Heart right ventricle (tissue), 16 donors: ENCODE results near the gene ALG9. TPM values are rescaled to one million over a fixed set of nuclear protein-coding genes. Genes with fewer than 3 reads are reported as not detected.
A peak's percentile ranks its signal among the peaks of the same experiment; 100 is the strongest.

Experiments used
- ATAC-seq, 8 donors: fragments of 200-7000 bp; cut with Tn5 transposase; one replicate each; pipeline ENCODE4 v1.9.1; 2020; ENCODE audit warnings: mild to moderate bottlenecking in 8 of 8, moderate library complexity in 8 of 8, moderate number of reproducible peaks in 1 of 8
- DNase-seq, 2 donors: peaks; one replicate each; pipeline ENCODE4 v3.0.0-alpha.2; 2020
- H3K27ac ChIP-seq, 10 donors: fragments of 200-600 bp; sonication (generic) in 2 of 10; one replicate each; pipeline versions ENCODE4 v1.5.0 to v1.8.0; 2020 to 2022; ENCODE audit warnings: mild to moderate bottlenecking in 3 of 10
- H3K27me3 ChIP-seq, 7 donors: fragments of 200-600 bp; one replicate each; pipeline ENCODE4 v1.8.0; 2021 to 2022; ENCODE audit warnings: mild to moderate bottlenecking in 2 of 7
- H3K36me3 ChIP-seq, 9 donors: fragments of 200-600 bp; sonication (generic) in 1 of 9; one replicate each; pipeline versions ENCODE4 v1.5.0 to v1.8.0; 2020 to 2022; ENCODE audit warnings: mild to moderate bottlenecking in 2 of 9
- H3K4me1 ChIP-seq, 9 donors: fragments of 200-600 bp; sonication (generic) in 1 of 9; one replicate each; pipeline versions ENCODE4 v1.5.0 to v1.8.0; 2020 to 2022; ENCODE audit warnings: mild to moderate bottlenecking in 4 of 9
- H3K4me3 ChIP-seq, 10 donors: fragments of 200-600 bp; sonication (generic) in 2 of 10; one replicate each; pipeline versions ENCODE4 v1.5.0 to v1.8.0; 2020 to 2022; ENCODE audit warnings: mild to moderate bottlenecking in 7 of 10, moderate library complexity in 2 of 10
- H3K9me3 ChIP-seq, 11 donors: fragments of 200-600 bp in 10 of 11; sonication (generic) in 2 of 11; one replicate each; pipeline versions ENCODE4 v1.5.0 to v1.8.0; 2013 to 2022; ENCODE audit warnings: mild to moderate bottlenecking in 2 of 11, control low read depth in 1 of 11, moderate library complexity in 1 of 11
- WGBS, 2 donors: extraction: QIAGEN DNeasy Blood & Tissue Kit; methylation state at CpG; one replicate each; pipeline ENCODE4 v1.1.7; 2013; ENCODE audit warnings: inconsistent platforms in 1 of 2; 5-methylcytosine and 5-hydroxymethylcytosine counted together
- intact Hi-C, 10 donors: fragments of 100-400 bp; cut with DNase I; formaldehyde crosslinking; loops; one replicate each; pipeline versions ENCODE4 v1.11.1 to v1.14.2; 2022
- polyA plus RNA-seq, 2 donors: library from polyadenylated mRNA; stranded (reverse); fragments of 200-250 nt; gene quantifications; one replicate each; pipeline ENCODE4 v1.2.3, GENCODE V29; 2013
- total RNA-seq, 10 donors: library from RNA; stranded (reverse); fragmentation: NEBNext Ultra II Directional in 3 of 10; extraction: Animal tissue kit (Norgen Biotek cat#: 25700) in 3 of 10; gene quantifications; one replicate each; pipeline versions ENCODE4 v1.2.1 to v1.2.4, GENCODE V29; 2021 to 2023
- TF ChIP-seq, protein P1 (sequence below), 9 donors: fragments of 200-600 bp; sonication (generic) in 2 of 9; IDR thresholded peaks; one replicate each; pipeline versions ENCODE4 v1.5.0 to v1.8.0; 2021 to 2022; ENCODE audit warnings: antibody characterized with exemption in 9 of 9, mild to moderate bottlenecking in 5 of 9, moderate library complexity in 1 of 9
- donor health status: Arrhythmogenic right ventricular cardiomyopathy.
- donor health status: ischemic (EF 13 %, LVEDD 7.1; RV severe dilation, severe dysfunction).
- donor health status: healthy with polysubstance abuse.
- donor health status: DM: no; HTN: yes; CAD: no.
- donor health status: DM: no; HTN: no; CAD: no.
- donor health status: ischemic (EF 25% LVEDD 6.9; RV normal size, moderate dysfunction).
- donor health status: ischemic (EF 25% LVEDD 5.7; RV mildly dilated, moderate dysfunction).
- donor health status: healthy.
- donor health status: DM: yes; HTN: yes; CAD: no.
- donor health status: Ischemic cardiomyopathy.
- donor health status: ischemic (EF 35%, LVEDD 5.7; RV mildly dilated, moderate dysfunction).
- donor health status: nonischemic (EF 11% LVEDD 7.7; RV severe dilation, severe dysfunction).
- donor health status: DM: yes; HTN: yes; CAD: no.
- donor health status: PGD.
- donor health status: ischemic (EF 29% LVEDD 5.4; RV normal size, mild dysfunction).
- donor health status: nonischemic (EF 23%, LVEDD 6.1; RV moderate dilation, normal function).

Gene ALG9
- total and polyA plus RNA-seq, 12 donors, result 12.8 to 26.5 (median 18.5) TPM

DNA sequence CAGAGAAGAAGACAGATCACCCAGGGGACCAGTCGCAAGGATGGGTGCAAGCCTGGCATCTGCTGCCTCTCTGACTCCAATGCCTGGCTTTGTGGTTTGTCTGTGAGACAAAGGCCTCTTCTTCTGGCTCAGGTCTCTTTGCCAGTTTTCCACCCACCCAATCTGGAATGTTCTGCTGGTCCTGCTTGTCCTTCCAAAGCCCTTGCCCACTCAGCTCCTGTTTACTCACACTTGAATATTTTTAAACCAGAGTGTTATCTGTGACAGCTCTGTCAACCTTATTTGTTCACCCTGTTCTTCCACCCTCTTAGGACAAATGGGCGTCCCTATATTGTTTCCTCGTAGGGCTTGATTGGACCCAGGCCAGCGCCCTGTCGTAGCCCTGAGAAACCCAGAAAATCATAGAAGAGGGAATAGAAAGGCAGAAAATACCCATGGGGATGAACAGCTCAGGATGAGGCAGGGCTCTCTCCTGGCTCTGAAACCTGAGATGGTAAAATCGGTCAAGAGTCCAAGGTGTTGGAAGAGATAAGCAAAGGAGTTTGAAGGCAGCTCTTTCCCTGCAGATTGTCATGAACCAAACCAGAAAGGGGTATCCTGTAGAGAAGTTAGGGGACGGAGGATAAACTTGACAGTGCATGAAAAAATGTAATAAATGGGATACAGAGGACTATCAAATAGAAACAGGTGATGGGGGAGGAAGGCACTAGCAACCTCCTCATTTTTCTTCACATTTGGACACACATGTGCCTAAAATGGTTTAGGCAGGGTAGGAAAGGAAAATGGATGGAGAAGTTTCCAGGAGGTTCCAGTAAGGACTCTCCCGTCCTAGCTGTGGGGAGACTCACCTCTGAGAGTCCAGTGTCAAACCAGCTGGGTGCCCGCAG, 39.5 kb upstream of the ALG9 start:
- peaks cover 0 to 33% (median 18%) of the 10 kb centered on the region in 9 donors for H3K36me3 ChIP-seq
- peaks cover 0 to 22% (median 9%) of the 10 kb centered on the region in 9 donors for H3K4me1 ChIP-seq
- WGBS, 2 donors, result 21 to 33% methylated on average over 9 of the region's 9 CpGs
- ATAC-seq (peak in 7 of 8 donors; percentile 8 to 53 (median 14)), DNase-seq (peak in 1 of 2 donors; percentile 64)
- H3K4me3 ChIP-seq, result peak overlapping the region; percentile 51 to 69 (median 62)
- H3K27ac ChIP-seq, result peak overlapping the region; percentile 94 to 99 (median 95)
- peaks cover 0 to 44% (median 0%) of the 10 kb centered on the region in 7 donors for H3K27me3 ChIP-seq
- intact Hi-C loops, result loop anchor here in 4 of 10 donors (5.0 kb wide), 1 partner anchor 34 kb away; the partner anchor contains the start of genes CFAP68 (in 4 of the 4) and FDXACB1 (in 4 of the 4)
- TF ChIP-seq, protein P1, sequence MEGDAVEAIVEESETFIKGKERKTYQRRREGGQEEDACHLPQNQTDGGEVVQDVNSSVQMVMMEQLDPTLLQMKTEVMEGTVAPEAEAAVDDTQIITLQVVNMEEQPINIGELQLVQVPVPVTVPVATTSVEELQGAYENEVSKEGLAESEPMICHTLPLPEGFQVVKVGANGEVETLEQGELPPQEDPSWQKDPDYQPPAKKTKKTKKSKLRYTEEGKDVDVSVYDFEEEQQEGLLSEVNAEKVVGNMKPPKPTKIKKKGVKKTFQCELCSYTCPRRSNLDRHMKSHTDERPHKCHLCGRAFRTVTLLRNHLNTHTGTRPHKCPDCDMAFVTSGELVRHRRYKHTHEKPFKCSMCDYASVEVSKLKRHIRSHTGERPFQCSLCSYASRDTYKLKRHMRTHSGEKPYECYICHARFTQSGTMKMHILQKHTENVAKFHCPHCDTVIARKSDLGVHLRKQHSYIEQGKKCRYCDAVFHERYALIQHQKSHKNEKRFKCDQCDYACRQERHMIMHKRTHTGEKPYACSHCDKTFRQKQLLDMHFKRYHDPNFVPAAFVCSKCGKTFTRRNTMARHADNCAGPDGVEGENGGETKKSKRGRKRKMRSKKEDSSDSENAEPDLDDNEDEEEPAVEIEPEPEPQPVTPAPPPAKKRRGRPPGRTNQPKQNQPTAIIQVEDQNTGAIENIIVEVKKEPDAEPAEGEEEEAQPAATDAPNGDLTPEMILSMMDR (IDR thresholded peaks at IDR 0.05), result no peak
- no peaks in the 10 kb centered on the region for H3K9me3 ChIP-seq

DNA sequence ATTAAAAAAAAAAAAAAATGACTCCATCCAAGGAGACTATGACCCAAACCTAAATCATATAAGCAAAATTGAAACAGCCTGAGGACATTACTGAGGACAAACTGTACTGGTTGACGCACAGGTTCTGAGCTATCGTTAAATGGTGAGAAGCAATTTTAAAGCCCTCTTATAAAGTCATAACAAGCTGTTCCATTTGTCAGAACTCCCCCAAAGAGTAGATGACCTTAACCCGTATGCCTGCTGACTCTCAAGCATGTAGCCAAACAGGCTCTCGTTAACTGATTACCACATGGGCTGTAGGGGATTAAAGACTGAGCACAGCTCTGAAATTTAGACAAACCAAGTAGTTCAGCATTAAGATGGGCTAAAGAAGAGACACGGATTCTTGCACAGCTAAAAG, 38.0 kb upstream of the ALG9 start:
- Histone ChIP-seq H3K4me3 (peak overlapping the region; percentile 51 to 69 (median 62)), H3K27me3 (peaks cover 0 to 39% (median 0%) of the 10 kb centered on the region in 7 donors), H3K9me3 (no peaks in the 10 kb centered on the region), H3K36me3 (peaks cover 0 to 32% (median 18%) of the 10 kb centered on the region in 9 donors), H3K27ac (peak overlapping the region; percentile 94 to 99 (median 95)), H3K4me1 (peaks cover 0 to 17% (median 4%) of the 10 kb centered on the region in 9 donors)
- no peak for DNase-seq
- TF ChIP-seq, protein P1 (IDR thresholded peaks at IDR 0.05), result no peak
- intact Hi-C loops, result no loop called here
- no peak for ATAC-seq
- 41 to 46% methylated on average over 5 of the region's 5 CpGs for WGBS, 2 donors

DNA sequence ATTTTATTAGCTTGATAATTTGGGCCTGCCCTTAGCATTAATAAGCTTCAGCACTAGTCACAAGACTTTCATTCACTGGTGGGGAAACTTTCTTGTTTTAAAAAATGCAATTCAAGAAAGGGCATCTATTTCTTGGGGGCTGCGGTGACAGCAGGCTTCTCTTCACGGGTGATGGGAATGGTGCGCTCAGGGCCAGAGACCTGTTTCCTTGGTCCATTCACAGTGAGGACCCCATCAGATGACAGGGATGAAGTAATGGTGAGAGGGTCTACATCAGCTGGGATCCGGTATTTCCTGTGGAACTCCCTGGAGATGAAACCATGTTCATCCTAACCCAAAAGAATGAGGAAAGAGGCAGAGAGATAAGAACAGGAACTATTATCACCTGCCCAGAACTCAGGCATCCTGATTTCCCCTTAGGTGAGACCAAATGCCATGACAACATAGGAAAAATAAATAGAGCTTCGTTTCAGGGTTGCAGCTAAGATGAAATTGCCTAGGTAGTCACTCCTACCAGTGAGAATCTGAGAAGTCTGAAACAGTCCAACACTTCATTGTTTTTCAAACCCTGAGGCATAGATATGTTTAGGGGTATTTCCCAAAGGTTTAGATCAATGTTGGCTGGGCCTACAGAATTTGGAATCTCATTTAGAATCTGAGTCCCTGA, 37.4 kb upstream of the ALG9 start:
- whole genome bisulfite sequencing, 2 donors, result 40 to 59% methylated on average over 5 of the region's 5 CpGs
- no peaks in the 10 kb centered on the region for H3K9me3 ChIP-seq
- peak overlapping the region; percentile 94 to 99 (median 95) for H3K27ac ChIP-seq
- no peak for DNase-seq
- no peak for ATAC-seq
- peaks cover 0 to 14% (median 0%) of the 10 kb centered on the region in 9 donors for H3K4me1 ChIP-seq
- peak overlapping the region; percentile 51 to 69 (median 62) for H3K4me3 ChIP-seq
- peaks cover 0 to 32% (median 18%) of the 10 kb centered on the region in 9 donors for H3K36me3 ChIP-seq
- TF ChIP-seq, protein P1 (IDR thresholded peaks at IDR 0.05), result no peak
- intact Hi-C loops, result no loop called here
- H3K27me3 ChIP-seq, result peaks cover 0 to 34% (median 0%) of the 10 kb centered on the region in 7 donors

DNA sequence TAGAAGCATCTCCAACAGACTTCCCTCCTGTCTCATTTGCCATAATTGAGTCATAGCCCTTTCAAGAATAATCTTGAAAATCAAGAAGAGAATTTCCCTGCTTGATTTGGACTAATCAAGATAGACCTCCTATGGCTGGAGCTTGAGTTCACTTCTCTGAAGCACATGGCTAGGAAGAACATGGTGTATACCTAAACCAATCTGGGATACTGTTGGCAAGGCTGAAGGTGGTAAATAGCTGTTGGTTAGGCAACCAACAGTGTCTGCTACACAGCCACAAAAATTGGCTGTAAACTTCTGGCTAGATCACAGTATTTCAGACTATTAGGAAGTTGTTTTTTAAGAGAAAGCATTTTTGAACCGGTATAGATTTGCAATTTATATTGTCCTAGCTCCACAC, 35.3 kb upstream of the ALG9 start:
- H3K27ac ChIP-seq, result peak overlapping the region in 5 of 10 donors; percentile 5 to 98 (median 32)
- ATAC-seq, result peak in 2 of 8 donors; percentile 21 to 29

More for the DNA sequence above, 35.3 kb upstream of the ALG9 start:
- peaks cover 0 to 6% (median 0%) of the 10 kb centered on the region in 9 donors for H3K4me1 ChIP-seq
- H3K4me3 ChIP-seq, result no peak overlapping the region
- TF ChIP-seq, protein P1 (IDR thresholded peaks at IDR 0.05), result no peak
- intact Hi-C loops, result no loop called here
- peaks cover 0 to 32% (median 18%) of the 10 kb centered on the region in 9 donors for H3K36me3 ChIP-seq
- 70 to 84% methylated on average over 1 of the region's 1 CpG for WGBS, 2 donors
- H3K9me3 ChIP-seq, result no peaks in the 10 kb centered on the region
- peaks cover 0 to 14% (median 0%) of the 10 kb centered on the region in 7 donors for H3K27me3 ChIP-seq
- no peak for DNase-seq
